ENCODE results near the gene ERGIC2.
"Not testable (repeated sequence)": the region's sequence is repeated elsewhere in the genome, so short reads cannot be mapped to it uniquely, and the experiment has no call there.

DNA sequence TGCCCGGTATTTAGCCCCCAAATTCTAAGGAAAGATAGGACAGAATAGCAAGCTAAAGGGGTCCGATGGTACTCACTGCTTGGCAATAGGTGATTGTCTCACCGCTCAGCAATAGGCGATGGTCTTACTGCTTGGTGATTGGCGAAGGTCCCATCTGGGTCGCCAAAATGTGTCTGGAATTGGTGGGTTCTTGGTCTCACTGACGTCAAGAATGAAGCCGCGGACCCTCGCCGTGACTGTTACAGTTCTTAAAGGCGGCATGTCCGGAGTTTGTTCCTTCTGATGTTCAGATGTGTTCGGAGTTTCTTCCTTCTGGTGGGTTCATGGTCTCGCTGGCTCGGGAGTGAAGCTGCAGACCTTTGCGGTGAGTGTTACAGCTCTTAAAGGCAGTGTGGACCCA, 4.2 kb upstream of the ERGIC2 start:
- TF ChIP-seq, protein P1, sequence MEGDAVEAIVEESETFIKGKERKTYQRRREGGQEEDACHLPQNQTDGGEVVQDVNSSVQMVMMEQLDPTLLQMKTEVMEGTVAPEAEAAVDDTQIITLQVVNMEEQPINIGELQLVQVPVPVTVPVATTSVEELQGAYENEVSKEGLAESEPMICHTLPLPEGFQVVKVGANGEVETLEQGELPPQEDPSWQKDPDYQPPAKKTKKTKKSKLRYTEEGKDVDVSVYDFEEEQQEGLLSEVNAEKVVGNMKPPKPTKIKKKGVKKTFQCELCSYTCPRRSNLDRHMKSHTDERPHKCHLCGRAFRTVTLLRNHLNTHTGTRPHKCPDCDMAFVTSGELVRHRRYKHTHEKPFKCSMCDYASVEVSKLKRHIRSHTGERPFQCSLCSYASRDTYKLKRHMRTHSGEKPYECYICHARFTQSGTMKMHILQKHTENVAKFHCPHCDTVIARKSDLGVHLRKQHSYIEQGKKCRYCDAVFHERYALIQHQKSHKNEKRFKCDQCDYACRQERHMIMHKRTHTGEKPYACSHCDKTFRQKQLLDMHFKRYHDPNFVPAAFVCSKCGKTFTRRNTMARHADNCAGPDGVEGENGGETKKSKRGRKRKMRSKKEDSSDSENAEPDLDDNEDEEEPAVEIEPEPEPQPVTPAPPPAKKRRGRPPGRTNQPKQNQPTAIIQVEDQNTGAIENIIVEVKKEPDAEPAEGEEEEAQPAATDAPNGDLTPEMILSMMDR (IDR thresholded peaks at IDR 0.05), result not testable (repeated sequence)
- not testable (repeated sequence) for TF ChIP-seq POLR2A (IDR thresholded peaks at IDR 0.05)

Data from uterus (tissue), 2 donors.